Gastrocnemius medialis (tissue), 4 donors: ENCODE results near the gene E2F3.

ENCODE experiments used
- POLR2A ChIP-seq, 2 donors: fragments of 450-650 bp; IDR thresholded peaks; one replicate each; pipeline ENCODE4 v1.6.1; 2017; ENCODE audit warnings: antibody characterized with exemption in 2 of 2, mild to moderate bottlenecking in 2 of 2, moderate library complexity in 2 of 2
- TF ChIP-seq, protein P1 (sequence below), 5 experiments: fragments of 450-650 bp in 3 of 5; fragments of 200-600 bp in 2 of 5; sonication (generic) in 2 of 5; IDR thresholded peaks in 4 of 5; conservative IDR thresholded peaks in 1 of 5; 1 replicate in 4 of 5; 2 replicates in 1 of 5; pipeline ENCODE4 v1.5.1; 2016 to 2019; ENCODE audit warnings: antibody characterized with exemption in 5 of 5, mild to moderate bottlenecking in 3 of 5, moderate library complexity in 3 of 5

GRCh38 chr6:20479060-20479459 is 77.4 kb downstream of the E2F3 start:
- TF ChIP-seq, protein P1, sequence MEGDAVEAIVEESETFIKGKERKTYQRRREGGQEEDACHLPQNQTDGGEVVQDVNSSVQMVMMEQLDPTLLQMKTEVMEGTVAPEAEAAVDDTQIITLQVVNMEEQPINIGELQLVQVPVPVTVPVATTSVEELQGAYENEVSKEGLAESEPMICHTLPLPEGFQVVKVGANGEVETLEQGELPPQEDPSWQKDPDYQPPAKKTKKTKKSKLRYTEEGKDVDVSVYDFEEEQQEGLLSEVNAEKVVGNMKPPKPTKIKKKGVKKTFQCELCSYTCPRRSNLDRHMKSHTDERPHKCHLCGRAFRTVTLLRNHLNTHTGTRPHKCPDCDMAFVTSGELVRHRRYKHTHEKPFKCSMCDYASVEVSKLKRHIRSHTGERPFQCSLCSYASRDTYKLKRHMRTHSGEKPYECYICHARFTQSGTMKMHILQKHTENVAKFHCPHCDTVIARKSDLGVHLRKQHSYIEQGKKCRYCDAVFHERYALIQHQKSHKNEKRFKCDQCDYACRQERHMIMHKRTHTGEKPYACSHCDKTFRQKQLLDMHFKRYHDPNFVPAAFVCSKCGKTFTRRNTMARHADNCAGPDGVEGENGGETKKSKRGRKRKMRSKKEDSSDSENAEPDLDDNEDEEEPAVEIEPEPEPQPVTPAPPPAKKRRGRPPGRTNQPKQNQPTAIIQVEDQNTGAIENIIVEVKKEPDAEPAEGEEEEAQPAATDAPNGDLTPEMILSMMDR (IDR thresholded peaks at IDR 0.05 in 4 of 5, conservative IDR thresholded peaks at IDR 0.05 in 1 of 5): no peak
- no peak for TF ChIP-seq POLR2A (IDR thresholded peaks at IDR 0.05)
